ENCODE data around the gene TTLL10.

DNA sequence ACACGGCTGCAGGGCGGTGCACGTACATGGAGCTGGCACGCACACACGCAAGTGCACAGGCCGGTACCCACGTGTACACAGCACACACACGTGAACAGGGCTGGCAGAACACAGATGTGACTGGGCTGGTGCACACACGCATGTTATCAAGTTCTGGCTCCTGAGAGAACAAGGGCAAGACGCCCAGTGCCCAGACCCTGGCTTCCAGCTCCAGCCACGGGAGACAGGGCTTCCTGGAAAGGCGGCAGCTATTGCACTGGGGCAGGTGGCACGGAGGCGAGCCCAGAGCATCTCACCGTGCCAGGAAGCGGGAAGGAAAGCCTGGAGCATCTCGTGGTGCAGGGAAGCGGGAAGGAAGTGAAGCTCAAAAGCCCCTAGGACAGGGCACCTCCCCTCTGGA is 52.2 kb downstream of the TTLL10 start:
- TF ChIP-seq, protein P1, sequence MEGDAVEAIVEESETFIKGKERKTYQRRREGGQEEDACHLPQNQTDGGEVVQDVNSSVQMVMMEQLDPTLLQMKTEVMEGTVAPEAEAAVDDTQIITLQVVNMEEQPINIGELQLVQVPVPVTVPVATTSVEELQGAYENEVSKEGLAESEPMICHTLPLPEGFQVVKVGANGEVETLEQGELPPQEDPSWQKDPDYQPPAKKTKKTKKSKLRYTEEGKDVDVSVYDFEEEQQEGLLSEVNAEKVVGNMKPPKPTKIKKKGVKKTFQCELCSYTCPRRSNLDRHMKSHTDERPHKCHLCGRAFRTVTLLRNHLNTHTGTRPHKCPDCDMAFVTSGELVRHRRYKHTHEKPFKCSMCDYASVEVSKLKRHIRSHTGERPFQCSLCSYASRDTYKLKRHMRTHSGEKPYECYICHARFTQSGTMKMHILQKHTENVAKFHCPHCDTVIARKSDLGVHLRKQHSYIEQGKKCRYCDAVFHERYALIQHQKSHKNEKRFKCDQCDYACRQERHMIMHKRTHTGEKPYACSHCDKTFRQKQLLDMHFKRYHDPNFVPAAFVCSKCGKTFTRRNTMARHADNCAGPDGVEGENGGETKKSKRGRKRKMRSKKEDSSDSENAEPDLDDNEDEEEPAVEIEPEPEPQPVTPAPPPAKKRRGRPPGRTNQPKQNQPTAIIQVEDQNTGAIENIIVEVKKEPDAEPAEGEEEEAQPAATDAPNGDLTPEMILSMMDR (conservative IDR thresholded peaks at IDR 0.05): no peak
- no peak for TF ChIP-seq EZH2 (IDR thresholded peaks at IDR 0.05; ENCODE audit: low read depth)

Measured in PC-9 (cell line).